Hypothalamus (tissue), 51 donors: Measurements from ENCODE around the gene SEMA4G.

Experiments
- DNase-seq, 51 donors: peaks; one replicate each; lab custom pipeline; 2025; lab: John Stamatoyannopoulos, UW

The SEMA4G gene

GRCh38 chr10:101005869-101006567 is 36.7 kb downstream of the SEMA4G start:
- no peak for DNase-seq

GRCh38 chr10:101006593-101007098 is 37.3 kb downstream of the SEMA4G start:
- DNase-seq, result peak in 14 of 51 donors; percentile 15 to 64 (median 43)

- DNase-seq, result peak in 17 of 51 donors; percentile 24 to 71 (median 41)
These were observed 37.9 kb downstream of the SEMA4G start for GRCh38 chr10:101007099-101007711.

- DNase-seq, result peak in 23 of 51 donors; percentile 11 to 78 (median 58)
These were observed 38.9 kb downstream of the SEMA4G start for GRCh38 chr10:101007915-101008822.

- peak in 41 of 51 donors; percentile 11 to 87 (median 56) for DNase-seq
These were observed 39.6 kb downstream of the SEMA4G start for GRCh38 chr10:101008823-101009423.

GRCh38 chr10:101010329-101010728 is 41.0 kb downstream of the SEMA4G start:
- no peak for DNase-seq

GRCh38 chr10:101011517-101012423 is 42.5 kb downstream of the SEMA4G start:
- DNase-seq, result peak in 3 of 51 donors; percentile 15 to 60 (median 18)

- peak; percentile 11 to 97 (median 81) for DNase-seq
These were observed 43.4 kb downstream of the SEMA4G start for GRCh38 chr10:101012525-101013364.

- no peak for DNase-seq
These were observed 44.1 kb downstream of the SEMA4G start for GRCh38 chr10:101013365-101013825.

GRCh38 chr10:101014230-101014884 is 45.1 kb downstream of the SEMA4G start:
- peak in 50 of 51 donors; percentile 13 to 90 (median 64) for DNase-seq

GRCh38 chr10:101014966-101015581 is 45.8 kb downstream of the SEMA4G start:
- DNase-seq, result peak in 1 of 51 donors; percentile 50

- no peak for DNase-seq
These were observed 46.3 kb downstream of the SEMA4G start for GRCh38 chr10:101015582-101015973.

GRCh38 chr10:101016814-101017213 is 47.5 kb downstream of the SEMA4G start:
- DNase-seq, result no peak

GRCh38 chr10:101018118-101018599 is 48.9 kb downstream of the SEMA4G start:
- DNase-seq, result no peak

- peak in 47 of 51 donors; percentile 12 to 89 (median 58) for DNase-seq
These were observed 49.5 kb downstream of the SEMA4G start for GRCh38 chr10:101018600-101019439.
